GM19455 (cell line): Measurements from ENCODE around the gene PLK1.

Experiments used
- ATAC-seq: cut with Tn5 transposase; IDR thresholded peaks from one replicate; pipeline ENCODE4 v1.9.1; 2021; ENCODE audit not compliant: unreplicated experiment

PLK1 gene

GRCh38 chr16:23679274-23679985, 741 bp downstream of the PLK1 start:
- peak; percentile 19 for ATAC-seq

GRCh38 chr16:23679986-23680336, 1.3 kb downstream of the PLK1 start:
- no peak for ATAC-seq

- no peak for ATAC-seq
Measured at GRCh38 chr16:23682181-23682580, 3.5 kb downstream of the PLK1 start.

GRCh38 chr16:23683487-23683886, 4.8 kb downstream of the PLK1 start:
- no peak for ATAC-seq

- ATAC-seq, result no peak
Measured at GRCh38 chr16:23687034-23687808, 8.5 kb downstream of the PLK1 start.

- ATAC-seq, result no peak
Measured at GRCh38 chr16:23689442-23690187, 10.9 kb downstream of the PLK1 start.

- ATAC-seq, result no peak
Measured at GRCh38 chr16:23690771-23691482, 12.2 kb downstream of the PLK1 start.

- no peak for ATAC-seq
Measured at GRCh38 chr16:23691483-23692189, 12.9 kb downstream of the PLK1 start.

GRCh38 chr16:23692190-23692837, 13.6 kb downstream of the PLK1 start:
- no peak for ATAC-seq

- ATAC-seq, result no peak
Measured at GRCh38 chr16:23694265-23694643, 15.6 kb downstream of the PLK1 start.

GRCh38 chr16:23694644-23695373, 16.1 kb downstream of the PLK1 start:
- no peak for ATAC-seq

- ATAC-seq, result no peak
Measured at GRCh38 chr16:23695756-23696155, 17.1 kb downstream of the PLK1 start.

- ATAC-seq, result no peak
Measured at GRCh38 chr16:23699100-23699499, 20.4 kb downstream of the PLK1 start.

- no peak for ATAC-seq
Measured at GRCh38 chr16:23700093-23700492, 21.4 kb downstream of the PLK1 start.

GRCh38 chr16:23700509-23700908, 21.8 kb downstream of the PLK1 start:
- ATAC-seq, result no peak

GRCh38 chr16:23701045-23701444, 22.4 kb downstream of the PLK1 start:
- ATAC-seq, result no peak

GRCh38 chr16:23702951-23703350, 24.3 kb downstream of the PLK1 start:
- ATAC-seq, result no peak

GRCh38 chr16:23704772-23705516, 26.3 kb downstream of the PLK1 start:
- ATAC-seq, result no peak

GRCh38 chr16:23705517-23705902, 26.8 kb downstream of the PLK1 start:
- ATAC-seq, result no peak
